GM12878 (cell line): Measurements from ENCODE around the gene MAP4. TPM values are rescaled to one million over a fixed set of nuclear protein-coding genes. Genes with fewer than 3 reads are reported as not detected.

Experiments used
- CHD2 ChIP-seq: IDR thresholded peaks from 2 replicates; pipeline ENCODE4 v1.6.1; 2011; ENCODE audit warnings: low read depth, low read length, improper control_type of control experiment, borderline replicate concordance
- CREB1 ChIP-seq: IDR thresholded peaks from 2 replicates; pipeline ENCODE4 v1.6.1; 2012; ENCODE audit warnings: low read depth, mild to moderate bottlenecking, inconsistent platforms
- EGR1 ChIP-seq, 2 experiments: IDR thresholded peaks; 1 replicate in 1 of 2; 2 replicates in 1 of 2; pipeline ENCODE4 v1.6.1; 2011 to 2012; ENCODE audit warnings: low read depth in 2 of 2, low read length in 2 of 2, borderline replicate concordance in 1 of 2, mild to moderate bottlenecking in 1 of 2, moderate library complexity in 1 of 2
- MXI1 ChIP-seq: fragments of 150-350 bp; IDR thresholded peaks from 2 replicates; pipeline ENCODE4 v1.6.1; 2011; ENCODE audit warnings: low read depth, mild to moderate bottlenecking, inconsistent platforms, low read length, improper control_type of control experiment
- PAX5 ChIP-seq: IDR thresholded peaks from 2 replicates; pipeline ENCODE4 v1.6.1; 2011; ENCODE audit warnings: low read depth, low read length, borderline replicate concordance
- STAT1 ChIP-seq: fragments of 450-650 bp; conservative IDR thresholded peaks from 2 replicates; pipeline ENCODE4 v1.6.1; 2014; ENCODE audit warnings: antibody characterized with exemption, mild to moderate bottlenecking
- ZNF622 ChIP-seq: fragments of 450-650 bp; IDR thresholded peaks from 2 replicates; pipeline ENCODE4 v1.6.1; 2017; ENCODE audit warnings: mild to moderate bottlenecking, inconsistent platforms
- polyA plus RNA-seq, 11 experiments: library from polyadenylated mRNA; depleted of rRNA in 4 of 11; unstranded in 6 of 11; stranded (reverse) in 5 of 11; fragments of >200 nt; fragmentation: Nextera tagmentation in 4 of 11; fragmentation: Illumina TruSeq in 1 of 11; extraction: Ambion mirVana in 4 of 11; extraction: Trizol in 1 of 11; gene quantifications; 1 replicate in 1 of 11; 2 replicates in 10 of 11; pipeline versions ENCODE4 v1.2.1 to v1.2.3, GENCODE V29; 2011 to 2016; ENCODE audit warnings: inconsistent platforms in 2 of 11, missing spikeins in 2 of 11, low read depth in 1 of 11
- total RNA-seq, 4 experiments: library from RNA; depleted of rRNA in 3 of 4; stranded (reverse); fragments of >200 nt in 3 of 4; fragmentation: Illumina TruSeq in 1 of 4; extraction: Trizol in 1 of 4; gene quantifications; 2 replicates each; pipeline versions ENCODE4 v1.2.1 to v1.2.3, GENCODE V29; 2013 to 2021
- TF ChIP-seq, protein P1 (sequence below): fragments of 450-650 bp; conservative IDR thresholded peaks from 2 replicates; pipeline ENCODE4 v1.6.1; 2017; ENCODE audit warnings: mild to moderate bottlenecking, moderate library complexity
- TF ChIP-seq, protein P2 (sequence below): fragments of 450-650 bp; IDR thresholded peaks from 2 replicates; pipeline ENCODE4 v1.6.1; 2017; ENCODE audit warnings: mild to moderate bottlenecking
- TF ChIP-seq, protein P3 (sequence below): fragments of 450-650 bp; formaldehyde crosslinking; IDR thresholded peaks from 2 replicates; pipeline ENCODE4 v1.4.0; 2020; ENCODE audit warnings: mild to moderate bottlenecking, moderate library complexity

MAP4 gene
- total and polyA plus RNA-seq, 10 of the 15 experiments (the other 5 are each of a cell fraction or from before 2014, with no cell fraction given) = 22.2 to 145 (median 47.2) TPM

DNA sequence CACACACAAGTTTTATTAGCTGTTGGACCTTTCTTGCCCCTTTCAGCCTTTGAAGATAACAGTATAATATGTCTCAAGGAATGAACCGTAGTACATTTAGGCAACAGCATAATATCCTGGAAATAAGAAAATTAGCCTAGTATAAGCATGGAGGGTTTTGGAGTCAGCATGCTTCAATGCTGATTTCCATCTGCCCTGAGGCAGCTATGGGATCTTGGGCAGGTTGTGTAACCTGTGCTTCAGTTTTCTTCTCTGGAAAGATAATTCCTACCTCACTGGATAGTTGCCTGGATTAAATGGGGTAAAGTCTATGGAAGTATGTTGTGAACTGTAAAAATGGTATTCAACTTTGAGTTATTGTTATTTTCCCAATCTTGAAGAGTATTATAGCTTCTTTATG lies 211.6 kb downstream of the MAP4 start (continued):
- TF ChIP-seq, protein P1, sequence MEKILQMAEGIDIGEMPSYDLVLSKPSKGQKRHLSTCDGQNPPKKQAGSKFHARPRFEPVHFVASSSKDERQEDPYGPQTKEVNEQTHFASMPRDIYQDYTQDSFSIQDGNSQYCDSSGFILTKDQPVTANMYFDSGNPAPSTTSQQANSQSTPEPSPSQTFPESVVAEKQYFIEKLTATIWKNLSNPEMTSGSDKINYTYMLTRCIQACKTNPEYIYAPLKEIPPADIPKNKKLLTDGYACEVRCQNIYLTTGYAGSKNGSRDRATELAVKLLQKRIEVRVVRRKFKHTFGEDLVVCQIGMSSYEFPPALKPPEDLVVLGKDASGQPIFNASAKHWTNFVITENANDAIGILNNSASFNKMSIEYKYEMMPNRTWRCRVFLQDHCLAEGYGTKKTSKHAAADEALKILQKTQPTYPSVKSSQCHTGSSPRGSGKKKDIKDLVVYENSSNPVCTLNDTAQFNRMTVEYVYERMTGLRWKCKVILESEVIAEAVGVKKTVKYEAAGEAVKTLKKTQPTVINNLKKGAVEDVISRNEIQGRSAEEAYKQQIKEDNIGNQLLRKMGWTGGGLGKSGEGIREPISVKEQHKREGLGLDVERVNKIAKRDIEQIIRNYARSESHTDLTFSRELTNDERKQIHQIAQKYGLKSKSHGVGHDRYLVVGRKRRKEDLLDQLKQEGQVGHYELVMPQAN = no peak
- no peak for TF ChIP-seq EGR1 (IDR thresholded peaks at IDR 0.05; ENCODE audit: borderline replicate concordance in 1 of 2, low read depth in 2 of 2, low read length in 2 of 2)
- TF ChIP-seq, protein P2, sequence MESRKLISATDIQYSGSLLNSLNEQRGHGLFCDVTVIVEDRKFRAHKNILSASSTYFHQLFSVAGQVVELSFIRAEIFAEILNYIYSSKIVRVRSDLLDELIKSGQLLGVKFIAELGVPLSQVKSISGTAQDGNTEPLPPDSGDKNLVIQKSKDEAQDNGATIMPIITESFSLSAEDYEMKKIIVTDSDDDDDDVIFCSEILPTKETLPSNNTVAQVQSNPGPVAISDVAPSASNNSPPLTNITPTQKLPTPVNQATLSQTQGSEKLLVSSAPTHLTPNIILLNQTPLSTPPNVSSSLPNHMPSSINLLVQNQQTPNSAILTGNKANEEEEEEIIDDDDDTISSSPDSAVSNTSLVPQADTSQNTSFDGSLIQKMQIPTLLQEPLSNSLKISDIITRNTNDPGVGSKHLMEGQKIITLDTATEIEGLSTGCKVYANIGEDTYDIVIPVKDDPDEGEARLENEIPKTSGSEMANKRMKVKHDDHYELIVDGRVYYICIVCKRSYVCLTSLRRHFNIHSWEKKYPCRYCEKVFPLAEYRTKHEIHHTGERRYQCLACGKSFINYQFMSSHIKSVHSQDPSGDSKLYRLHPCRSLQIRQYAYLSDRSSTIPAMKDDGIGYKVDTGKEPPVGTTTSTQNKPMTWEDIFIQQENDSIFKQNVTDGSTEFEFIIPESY = no peak
- no peak for TF ChIP-seq PAX5
- TF ChIP-seq, protein P3, sequence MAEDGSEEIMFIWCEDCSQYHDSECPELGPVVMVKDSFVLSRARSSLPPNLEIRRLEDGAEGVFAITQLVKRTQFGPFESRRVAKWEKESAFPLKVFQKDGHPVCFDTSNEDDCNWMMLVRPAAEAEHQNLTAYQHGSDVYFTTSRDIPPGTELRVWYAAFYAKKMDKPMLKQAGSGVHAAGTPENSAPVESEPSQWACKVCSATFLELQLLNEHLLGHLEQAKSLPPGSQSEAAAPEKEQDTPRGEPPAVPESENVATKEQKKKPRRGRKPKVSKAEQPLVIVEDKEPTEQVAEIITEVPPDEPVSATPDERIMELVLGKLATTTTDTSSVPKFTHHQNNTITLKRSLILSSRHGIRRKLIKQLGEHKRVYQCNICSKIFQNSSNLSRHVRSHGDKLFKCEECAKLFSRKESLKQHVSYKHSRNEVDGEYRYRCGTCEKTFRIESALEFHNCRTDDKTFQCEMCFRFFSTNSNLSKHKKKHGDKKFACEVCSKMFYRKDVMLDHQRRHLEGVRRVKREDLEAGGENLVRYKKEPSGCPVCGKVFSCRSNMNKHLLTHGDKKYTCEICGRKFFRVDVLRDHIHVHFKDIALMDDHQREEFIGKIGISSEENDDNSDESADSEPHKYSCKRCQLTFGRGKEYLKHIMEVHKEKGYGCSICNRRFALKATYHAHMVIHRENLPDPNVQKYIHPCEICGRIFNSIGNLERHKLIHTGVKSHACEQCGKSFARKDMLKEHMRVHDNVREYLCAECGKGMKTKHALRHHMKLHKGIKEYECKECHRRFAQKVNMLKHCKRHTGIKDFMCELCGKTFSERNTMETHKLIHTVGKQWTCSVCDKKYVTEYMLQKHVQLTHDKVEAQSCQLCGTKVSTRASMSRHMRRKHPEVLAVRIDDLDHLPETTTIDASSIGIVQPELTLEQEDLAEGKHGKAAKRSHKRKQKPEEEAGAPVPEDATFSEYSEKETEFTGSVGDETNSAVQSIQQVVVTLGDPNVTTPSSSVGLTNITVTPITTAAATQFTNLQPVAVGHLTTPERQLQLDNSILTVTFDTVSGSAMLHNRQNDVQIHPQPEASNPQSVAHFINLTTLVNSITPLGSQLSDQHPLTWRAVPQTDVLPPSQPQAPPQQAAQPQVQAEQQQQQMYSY (CRISPR knock-in tag) = no peak
- TF ChIP-seq MXI1 = no peak
- TF ChIP-seq ZNF622 = no peak
- TF ChIP-seq STAT1 = no peak
- TF ChIP-seq CHD2 = no peak
- no peak for TF ChIP-seq CREB1
